AG04450 (cell line): ENCODE measurements around the gene MTO1. TPM values are rescaled to one million over a fixed set of nuclear protein-coding genes. Genes with fewer than 3 reads are reported as not detected.
"Not testable (repeated sequence)": the region's sequence is repeated elsewhere in the genome, so short reads cannot be mapped to it uniquely, and the experiment has no call there.

Experiments used
- CTCF ChIA-PET: fragments of 300-600, 350-600 bp; formaldehyde crosslinking; extraction: SDS; loops from one replicate; lab custom pipeline; 2022; ENCODE audit warnings: antibody characterized with exemption, inconsistent platforms; lab: Charles Lee
- POLR2A ChIA-PET: fragments of 350-600 bp; formaldehyde crosslinking; extraction: SDS; loops from one replicate; lab custom pipeline; 2021; ENCODE audit warnings: antibody characterized with exemption, inconsistent platforms; lab: Yijun Ruan, JAX
- DNase-seq: peaks from one replicate; pipeline ENCODE4 v3.0.0-alpha.2; 2011; ENCODE audit warnings: low read depth, low spot score
- H3K27ac ChIP-seq: one replicate; pipeline ENCODE4 v1.5.1; 2012; ENCODE audit warnings: low read depth, low read length, control low read depth
- H3K27me3 ChIP-seq: one replicate; pipeline ENCODE4 v1.6.0; 2012; ENCODE audit warnings: low read length; ENCODE audit not compliant: control insufficient read depth, insufficient read depth
- H3K4me3 ChIP-seq: 2 replicates; pipeline ENCODE4 v1.5.1; 2011; ENCODE audit warnings: mild to moderate bottlenecking, low read depth, low read length, control low read depth
- H3K9me3 ChIP-seq: 2 replicates; pipeline ENCODE4 v1.5.1; 2012; ENCODE audit warnings: low read length; ENCODE audit not compliant: control insufficient read depth, insufficient read depth
- polyA plus RNA-seq: library from polyadenylated mRNA; depleted of rRNA; stranded (reverse); fragments of >200 nt; gene quantifications from 2 replicates; pipeline ENCODE4 v1.2.3, GENCODE V29; 2011
- TF ChIP-seq, protein P1 (sequence below): IDR thresholded peaks from 2 replicates; pipeline ENCODE4 v1.5.1; 2011; ENCODE audit warnings: low read depth, low read length, control low read depth, inconsistent platforms

The MTO1 gene
- polyA plus RNA-seq, 1 experiment = 23.1 TPM

DNA sequence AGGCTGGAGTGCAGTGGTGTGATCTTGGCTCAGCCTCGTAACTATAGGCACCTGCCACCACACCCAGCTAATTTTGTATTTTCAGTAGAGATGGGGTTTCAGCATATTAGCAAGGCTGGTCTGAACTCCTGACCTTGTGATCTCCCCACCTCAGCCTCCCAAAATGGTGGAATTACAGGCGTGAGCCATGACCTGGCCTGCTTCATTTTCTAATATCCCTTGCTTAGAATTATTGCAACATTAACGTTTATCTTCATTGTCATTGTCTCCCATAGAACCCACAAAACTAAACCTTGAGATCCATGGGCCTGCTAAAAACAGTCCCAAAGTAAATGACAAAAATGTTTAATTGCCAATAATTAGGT, 53.2 kb downstream of the MTO1 start:
- Histone ChIP-seq H3K27me3 (no peaks in the 10 kb centered on the region), H3K9me3 (no peaks in the 10 kb centered on the region), H3K4me3 (no peak overlapping the region), H3K27ac (peak overlapping the region; percentile 39)
- DNase-seq = no peak
- ChIA-PET CTCF (interaction anchor here (1.1 to 1.6 kb wide), 3 partner anchors 96 to 219 kb away, joined by 3 to 19 read pairs (median 10); no protein-coding TSS in a partner anchor), POLR2A (interaction anchor here (0.7 to 4.4 kb wide), 13 partner anchors 44 to 1694 kb away, joined by 3 to 36 read pairs (median 7); partner anchors contain the start of genes MTO1 and SLC17A5)
- TF ChIP-seq, protein P1, sequence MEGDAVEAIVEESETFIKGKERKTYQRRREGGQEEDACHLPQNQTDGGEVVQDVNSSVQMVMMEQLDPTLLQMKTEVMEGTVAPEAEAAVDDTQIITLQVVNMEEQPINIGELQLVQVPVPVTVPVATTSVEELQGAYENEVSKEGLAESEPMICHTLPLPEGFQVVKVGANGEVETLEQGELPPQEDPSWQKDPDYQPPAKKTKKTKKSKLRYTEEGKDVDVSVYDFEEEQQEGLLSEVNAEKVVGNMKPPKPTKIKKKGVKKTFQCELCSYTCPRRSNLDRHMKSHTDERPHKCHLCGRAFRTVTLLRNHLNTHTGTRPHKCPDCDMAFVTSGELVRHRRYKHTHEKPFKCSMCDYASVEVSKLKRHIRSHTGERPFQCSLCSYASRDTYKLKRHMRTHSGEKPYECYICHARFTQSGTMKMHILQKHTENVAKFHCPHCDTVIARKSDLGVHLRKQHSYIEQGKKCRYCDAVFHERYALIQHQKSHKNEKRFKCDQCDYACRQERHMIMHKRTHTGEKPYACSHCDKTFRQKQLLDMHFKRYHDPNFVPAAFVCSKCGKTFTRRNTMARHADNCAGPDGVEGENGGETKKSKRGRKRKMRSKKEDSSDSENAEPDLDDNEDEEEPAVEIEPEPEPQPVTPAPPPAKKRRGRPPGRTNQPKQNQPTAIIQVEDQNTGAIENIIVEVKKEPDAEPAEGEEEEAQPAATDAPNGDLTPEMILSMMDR = no peak

DNA sequence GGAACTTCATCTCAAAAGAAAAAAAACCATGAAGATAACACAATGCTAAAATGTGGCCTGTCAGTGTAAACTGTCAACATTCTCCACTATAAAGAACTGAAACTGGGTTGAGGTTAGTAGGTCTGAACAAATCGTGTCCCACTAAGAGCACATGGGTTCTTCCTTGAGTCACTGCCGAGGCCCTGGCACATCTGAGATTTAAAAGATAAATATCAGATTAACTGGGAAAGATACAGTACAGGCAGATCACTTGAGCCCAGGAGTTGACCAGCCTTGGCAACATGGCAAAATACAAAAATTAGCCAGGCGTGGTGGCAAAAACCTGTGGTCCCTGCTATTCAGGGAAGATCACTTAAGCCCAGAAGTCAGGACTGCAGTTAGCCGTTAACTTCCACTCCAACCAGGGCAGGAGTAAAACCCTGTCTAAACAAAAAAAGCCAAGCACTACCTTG, 53.7 kb downstream of the MTO1 start:
- H3K4me3 ChIP-seq = no peak overlapping the region
- no peaks in the 10 kb centered on the region for H3K27me3 ChIP-seq
- TF ChIP-seq, protein P1 = no peak
- H3K9me3 ChIP-seq = no peaks in the 10 kb centered on the region
- CTCF ChIA-PET = interaction anchor here (0.6 to 1.6 kb wide), 12 partner anchors 14 to 762 kb away, joined by 3 to 19 read pairs (median 4); no protein-coding TSS in a partner anchor
- peak overlapping the region; percentile 63 for H3K27ac ChIP-seq
- DNase-seq = no peak
- POLR2A ChIA-PET = interaction anchor here (0.6 to 4.4 kb wide), 11 partner anchors 14 to 189 kb away, joined by 3 to 36 read pairs (median 4); no protein-coding TSS in a partner anchor

DNA sequence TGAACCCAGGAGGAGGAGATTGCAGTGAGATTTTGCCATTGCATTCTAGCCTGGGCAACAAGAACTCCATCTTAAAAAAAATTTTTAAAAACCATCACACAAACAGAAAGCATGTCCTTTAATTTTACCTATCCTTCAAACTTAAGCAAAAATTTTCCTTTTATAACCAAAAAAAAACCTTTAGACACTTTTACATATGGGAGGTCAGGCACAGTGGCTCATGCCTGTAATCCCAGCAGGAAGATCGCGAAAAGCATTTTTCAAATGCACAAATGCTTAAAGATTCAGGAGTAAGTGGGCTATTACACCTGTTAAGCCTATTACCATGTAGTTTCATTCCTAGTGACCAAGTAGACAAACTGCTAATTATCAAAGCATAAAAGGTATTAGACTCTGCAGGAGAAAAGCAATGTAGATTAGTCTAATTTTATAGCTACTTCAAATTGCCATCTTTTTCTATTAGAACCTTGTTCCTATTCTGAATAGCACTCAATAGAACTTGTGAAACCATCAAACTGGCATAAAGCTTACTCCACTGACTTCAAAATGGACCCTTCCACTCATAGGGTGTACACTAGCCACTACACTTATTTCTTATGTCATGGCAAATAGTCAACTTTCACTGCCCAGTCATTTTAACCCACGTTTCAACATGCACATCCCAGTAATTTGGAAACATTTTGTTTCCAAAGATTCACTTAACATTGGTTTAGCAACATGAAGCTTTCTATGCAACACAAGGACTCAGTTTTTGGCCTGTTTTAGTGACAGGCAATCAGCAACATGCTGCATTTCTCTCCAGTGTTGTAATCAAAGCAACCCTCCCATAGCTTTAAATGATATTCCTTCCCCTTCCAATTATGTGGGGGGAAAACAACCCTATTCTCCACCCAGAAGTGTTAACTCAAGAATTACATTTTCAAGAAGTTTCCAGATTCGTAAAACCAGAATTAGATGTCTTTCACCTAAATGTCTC, 55.3 kb downstream of the MTO1 start:
- peak overlapping the region; percentile 65 for H3K27ac ChIP-seq
- no peak for DNase-seq
- CTCF ChIA-PET = interaction anchor here (1.2 kb wide), 1 partner anchor 94 kb away, joined by 7 read pairs; no protein-coding TSS in a partner anchor
- peaks cover 3% of the 10 kb centered on the region; the same call in 1 of the 2 replicates for H3K9me3 ChIP-seq
- POLR2A ChIA-PET = interaction anchor here (0.6 to 4.4 kb wide), 4 partner anchors 63 to 136 kb away, joined by 3 to 36 read pairs (median 4); no protein-coding TSS in a partner anchor
- TF ChIP-seq, protein P1 = no peak
- peak overlapping the region; percentile 57 for H3K4me3 ChIP-seq
- H3K27me3 ChIP-seq = no peaks in the 10 kb centered on the region

DNA sequence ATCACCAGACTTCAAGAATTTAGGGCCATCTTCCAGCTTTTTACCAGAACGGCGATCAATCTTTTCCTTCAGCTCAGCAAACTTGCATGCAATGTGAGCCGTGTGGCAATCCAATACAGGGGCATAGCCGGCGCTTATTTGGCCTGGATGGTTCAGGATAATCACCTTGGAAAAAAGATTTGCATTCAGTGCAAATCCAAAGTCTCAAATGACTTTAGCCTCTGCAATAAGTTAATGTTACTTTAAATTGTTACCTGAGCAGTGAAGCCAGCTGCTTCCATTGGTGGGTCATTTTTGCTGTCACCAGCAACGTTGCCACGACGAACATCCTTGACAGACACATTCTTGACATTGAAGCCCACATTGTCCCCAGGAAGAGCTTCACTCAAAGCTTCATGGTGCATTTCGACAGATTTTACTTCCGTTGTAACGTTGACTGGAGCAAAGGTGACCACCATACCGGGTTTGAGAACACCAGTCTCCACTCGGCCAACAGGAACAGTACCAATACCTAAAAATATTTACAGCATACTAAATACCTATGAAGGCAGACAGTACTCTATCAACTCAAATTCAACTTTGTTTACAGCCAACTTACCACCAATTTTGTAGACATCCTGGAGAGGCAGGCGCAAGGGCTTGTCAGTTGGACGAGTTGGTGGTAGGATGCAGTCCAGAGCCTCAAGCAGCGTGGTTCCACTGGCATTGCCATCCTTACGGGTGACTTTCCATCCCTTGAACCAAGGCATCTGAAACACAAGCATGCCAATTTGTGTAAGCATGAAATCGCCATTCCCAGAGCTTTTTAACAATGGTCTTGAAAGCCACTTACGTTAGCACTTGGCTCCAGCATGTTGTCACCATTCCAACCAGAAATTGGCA, 56.8 kb downstream of the MTO1 start:
- CTCF ChIA-PET, H3K9me3 ChIP-seq, H3K27me3 ChIP-seq, DNase-seq, H3K27ac ChIP-seq: not testable (repeated sequence)
- POLR2A ChIA-PET = interaction anchor here (0.7 to 3.8 kb wide), 3 partner anchors 62 to 82 kb away, joined by 5 to 41 read pairs (median 13); no protein-coding TSS in a partner anchor
- H3K4me3 ChIP-seq = peak overlapping the region; percentile 70

DNA sequence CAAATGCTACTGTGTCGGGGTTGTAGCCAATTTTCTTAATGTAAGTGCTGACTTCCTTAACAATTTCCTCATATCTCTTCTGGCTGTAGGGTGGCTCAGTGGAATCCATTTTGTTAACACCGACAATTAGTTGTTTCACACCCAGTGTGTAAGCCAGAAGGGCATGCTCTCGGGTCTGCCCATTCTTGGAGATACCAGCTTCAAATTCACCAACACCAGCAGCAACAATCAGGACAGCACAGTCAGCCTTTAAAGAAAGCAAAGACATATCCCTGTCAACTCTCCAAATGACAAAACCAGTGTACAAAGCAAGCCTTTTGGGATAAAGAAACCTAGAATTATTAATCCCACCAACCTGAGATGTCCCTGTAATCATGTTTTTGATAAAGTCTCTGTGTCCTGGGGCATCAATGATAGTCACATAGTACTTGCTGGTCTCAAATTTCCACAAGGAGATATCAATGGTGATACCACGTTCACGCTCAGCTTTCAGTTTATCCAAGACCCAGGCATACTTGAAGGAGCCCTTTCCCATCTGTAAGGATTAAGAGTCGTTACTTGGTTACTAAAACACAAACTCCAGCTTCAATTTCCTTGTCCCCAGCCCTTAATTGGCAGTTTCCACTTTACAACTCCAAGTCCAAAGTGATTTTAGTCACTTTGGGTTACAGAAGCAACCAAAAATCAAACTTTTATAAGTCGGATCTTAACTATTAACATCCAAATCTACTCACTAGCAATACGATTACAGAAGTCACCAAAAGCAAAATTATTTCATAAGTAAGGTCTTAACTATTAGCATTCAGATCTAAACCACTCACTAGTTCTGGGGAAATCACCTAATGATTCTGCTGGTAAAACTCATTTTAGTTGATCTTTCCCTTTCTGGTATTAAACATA, 57.7 kb downstream of the MTO1 start:
- H3K9me3 ChIP-seq, H3K27me3 ChIP-seq, DNase-seq, CTCF ChIA-PET: not testable (repeated sequence)
- H3K27ac ChIP-seq = peak overlapping the region; percentile 41
- H3K4me3 ChIP-seq = peak overlapping the region; percentile 99
- POLR2A ChIA-PET = interaction anchor here (0.9 to 3.8 kb wide), 11 partner anchors 9 to 1687 kb away, joined by 3 to 142 read pairs (median 11); partner anchors contain the start of genes COL12A1 and SLC17A5
